Subcutaneous adipose tissue (tissue), 4 donors: ENCODE measurements around the gene PRKCQ. TPM values are rescaled to one million over a fixed set of nuclear protein-coding genes. Genes with fewer than 3 reads are reported as not detected.

Source experiments
- total RNA-seq, 4 donors: library from RNA; depleted of rRNA; stranded (reverse); fragments of >200 nt; gene quantifications; one replicate each; pipeline ENCODE4 v1.1.0, GENCODE V29; 2016
- TF ChIP-seq, protein P1 (sequence below): fragments of 450-650 bp; IDR thresholded peaks from one replicate; pipeline ENCODE4 v1.5.1; 2016; ENCODE audit warnings: low read depth, mild to moderate bottlenecking, control low read depth, antibody characterized with exemption, moderate library complexity

PRKCQ gene
- total RNA-seq, 4 donors from 2014 or later, result 0.19 to 1.0 (median 0.93) TPM

DNA sequence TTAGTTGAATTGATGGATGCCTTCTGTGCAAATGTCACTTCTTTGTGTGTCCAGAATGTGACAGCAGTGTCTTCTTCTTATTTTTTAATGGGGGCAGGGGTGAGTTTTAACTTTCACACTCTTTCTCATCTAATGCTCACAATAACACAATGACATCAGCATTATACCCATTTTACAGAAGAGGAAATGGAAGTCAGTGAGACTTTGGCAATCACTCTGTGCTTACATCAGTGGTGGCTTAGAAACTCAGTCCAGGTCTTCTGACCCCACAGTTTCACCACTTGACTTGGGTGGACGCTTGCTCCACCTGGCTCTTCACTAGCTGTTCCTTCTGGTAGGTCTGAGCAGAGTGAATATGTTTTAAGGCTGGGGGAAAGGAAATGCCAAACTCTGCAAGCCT, 124.0 kb downstream of the PRKCQ start:
- TF ChIP-seq, protein P1, sequence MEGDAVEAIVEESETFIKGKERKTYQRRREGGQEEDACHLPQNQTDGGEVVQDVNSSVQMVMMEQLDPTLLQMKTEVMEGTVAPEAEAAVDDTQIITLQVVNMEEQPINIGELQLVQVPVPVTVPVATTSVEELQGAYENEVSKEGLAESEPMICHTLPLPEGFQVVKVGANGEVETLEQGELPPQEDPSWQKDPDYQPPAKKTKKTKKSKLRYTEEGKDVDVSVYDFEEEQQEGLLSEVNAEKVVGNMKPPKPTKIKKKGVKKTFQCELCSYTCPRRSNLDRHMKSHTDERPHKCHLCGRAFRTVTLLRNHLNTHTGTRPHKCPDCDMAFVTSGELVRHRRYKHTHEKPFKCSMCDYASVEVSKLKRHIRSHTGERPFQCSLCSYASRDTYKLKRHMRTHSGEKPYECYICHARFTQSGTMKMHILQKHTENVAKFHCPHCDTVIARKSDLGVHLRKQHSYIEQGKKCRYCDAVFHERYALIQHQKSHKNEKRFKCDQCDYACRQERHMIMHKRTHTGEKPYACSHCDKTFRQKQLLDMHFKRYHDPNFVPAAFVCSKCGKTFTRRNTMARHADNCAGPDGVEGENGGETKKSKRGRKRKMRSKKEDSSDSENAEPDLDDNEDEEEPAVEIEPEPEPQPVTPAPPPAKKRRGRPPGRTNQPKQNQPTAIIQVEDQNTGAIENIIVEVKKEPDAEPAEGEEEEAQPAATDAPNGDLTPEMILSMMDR, result no peak

- TF ChIP-seq, protein P1, result no peak
Measured at GRCh38 chr10:6455592-6455991, 124.5 kb downstream of the PRKCQ start.

- TF ChIP-seq, protein P1, result no peak
Measured at GRCh38 chr10:6446711-6447110, 133.4 kb downstream of the PRKCQ start.

- TF ChIP-seq, protein P1, result no peak
Measured at GRCh38 chr10:6445671-6446316, 134.3 kb downstream of the PRKCQ start.

DNA sequence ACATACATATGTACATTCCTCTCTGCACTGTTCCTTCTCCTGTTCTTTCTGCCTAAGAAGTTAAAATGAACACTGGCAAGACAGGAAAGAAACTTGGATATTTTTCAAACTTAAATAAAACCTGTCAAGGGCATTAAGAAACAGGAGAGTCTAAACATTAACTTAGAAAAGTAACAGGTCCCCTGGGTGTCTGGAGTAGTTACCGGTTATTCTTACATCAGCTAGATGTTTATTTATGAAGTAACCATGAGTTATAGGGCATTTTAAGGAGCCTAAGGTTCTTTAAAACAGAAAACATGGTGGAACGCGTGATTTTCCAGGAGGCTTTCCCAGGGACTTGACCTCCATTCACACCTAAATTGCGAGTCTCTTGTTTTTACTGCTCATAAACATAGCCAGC, 148.2 kb downstream of the PRKCQ start:
- TF ChIP-seq, protein P1, result no peak

DNA sequence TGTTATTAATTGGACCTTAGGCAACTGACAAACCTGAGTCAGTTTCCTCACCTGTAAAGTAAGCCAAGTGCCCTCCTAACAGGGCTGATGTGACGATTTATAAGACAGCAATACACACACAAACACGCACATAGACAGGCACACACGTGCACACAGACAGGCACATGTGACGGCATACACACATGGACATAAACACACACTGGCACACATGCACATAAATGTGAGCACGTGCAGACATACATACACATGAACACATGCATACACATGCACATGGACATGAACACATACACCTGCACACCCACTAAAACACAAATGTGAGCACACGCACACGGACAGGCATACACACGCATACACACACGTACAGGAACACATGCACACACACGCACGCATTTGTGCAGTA, 148.9 kb downstream of the PRKCQ start:
- TF ChIP-seq, protein P1, result no peak

GRCh38 chr10:6430423-6430980, 149.6 kb downstream of the PRKCQ start:
- TF ChIP-seq, protein P1, result no peak
